GM21447 (cell line): ENCODE results near the gene GLI3.

Experiments
- ATAC-seq: cut with Tn5 transposase; IDR thresholded peaks from one replicate; pipeline ENCODE4 v1.9.1; 2021; ENCODE audit not compliant: unreplicated experiment

Gene GLI3

DNA sequence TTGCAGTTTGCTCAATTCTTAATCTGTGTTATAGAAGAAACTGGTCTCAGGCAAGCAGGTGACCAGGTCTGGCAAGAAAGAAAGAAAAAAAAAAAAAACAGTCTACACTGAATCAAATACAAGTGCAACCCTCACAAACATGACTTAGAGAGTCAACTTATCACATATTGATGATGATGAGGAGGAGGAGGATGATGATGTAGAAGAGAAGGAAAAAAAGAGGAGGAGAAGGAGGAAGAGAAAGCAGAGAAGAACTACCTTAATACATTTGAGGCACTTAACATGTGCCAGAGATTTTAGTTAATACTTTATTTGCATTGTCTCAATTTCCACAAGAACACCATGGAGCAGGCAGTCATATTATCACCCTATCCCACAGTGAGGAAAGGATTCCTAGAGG, 91.5 kb downstream of the GLI3 start:
- no peak for ATAC-seq

DNA sequence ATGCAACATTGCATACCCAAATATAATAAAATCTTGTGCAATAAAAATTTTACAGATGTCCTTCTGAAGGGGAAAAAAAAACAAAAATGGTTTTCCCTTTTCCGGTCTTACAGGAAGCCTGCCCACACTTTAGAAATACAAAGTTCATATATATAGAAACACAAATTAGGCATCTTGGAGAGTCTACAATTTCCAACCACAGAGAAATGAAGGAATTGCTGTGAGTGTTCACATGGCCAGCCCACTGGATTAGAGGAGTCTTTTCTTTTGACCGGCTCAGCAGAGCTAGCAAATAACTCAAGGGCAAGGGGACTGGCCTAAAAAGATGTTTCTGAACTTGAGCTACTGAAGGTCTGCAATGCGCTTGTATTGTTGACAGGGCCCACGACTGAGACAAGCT, 92.4 kb downstream of the GLI3 start:
- no peak for ATAC-seq

DNA sequence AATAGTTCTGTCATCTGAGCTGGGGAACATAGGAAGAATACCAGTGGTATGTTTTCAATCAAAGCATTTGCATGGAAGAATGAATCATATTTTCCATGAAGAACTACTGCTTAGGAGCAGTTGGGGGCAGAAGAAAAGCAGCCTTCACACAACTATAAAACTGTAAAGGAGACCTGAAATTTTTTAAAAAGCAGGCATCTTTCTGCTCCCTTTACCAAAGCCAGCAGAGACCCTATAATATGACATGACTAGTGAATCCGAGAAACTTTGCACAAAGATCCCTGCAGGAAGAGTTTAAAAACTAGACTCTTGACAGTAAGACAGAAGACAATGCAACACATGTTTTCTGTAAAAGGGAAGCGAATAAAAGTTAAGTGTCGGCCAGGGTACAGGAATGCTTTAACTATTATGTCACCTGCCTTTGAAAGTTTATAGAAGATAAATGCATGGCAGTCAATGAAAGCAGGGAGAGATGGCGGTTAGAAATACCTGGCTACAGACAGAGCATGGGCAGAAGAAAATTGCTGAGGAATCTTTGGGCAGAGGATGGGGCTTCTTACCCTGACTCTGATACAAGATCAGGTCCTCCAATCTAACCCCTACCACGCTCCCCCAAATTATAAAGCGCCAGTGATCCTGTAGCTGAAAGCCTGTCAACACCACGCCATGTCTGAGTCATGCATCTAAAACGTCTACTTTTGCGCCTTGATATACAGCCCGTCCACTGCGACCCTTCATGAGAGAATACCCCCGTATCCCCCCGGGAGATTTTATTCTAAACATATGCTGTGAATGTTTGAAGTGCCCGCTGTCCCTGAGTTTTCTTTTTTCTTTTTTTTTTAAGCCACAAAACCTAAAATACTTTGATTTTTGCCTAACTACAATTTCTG, 93.1 kb downstream of the GLI3 start:
- no peak for ATAC-seq

DNA sequence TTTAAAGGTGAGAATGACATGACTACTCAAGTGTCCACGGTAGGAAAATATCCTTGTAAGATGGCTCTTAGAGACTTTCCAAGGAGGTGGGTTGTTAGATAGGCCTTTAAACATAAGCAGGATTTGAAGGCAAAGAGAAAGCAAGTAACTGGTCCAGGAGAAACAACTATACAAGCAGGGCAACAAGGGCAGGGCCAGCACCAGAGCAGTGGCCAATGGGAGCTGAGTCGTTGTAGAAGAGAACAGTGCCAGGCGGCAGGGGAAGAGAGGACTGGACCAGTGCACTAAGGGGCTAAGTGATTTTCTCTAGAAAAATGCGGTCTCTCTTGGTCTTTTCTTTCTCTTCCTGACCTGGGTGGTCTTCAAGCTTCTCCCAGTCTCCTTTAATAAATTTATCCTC, 94.9 kb downstream of the GLI3 start:
- ATAC-seq, result no peak

DNA sequence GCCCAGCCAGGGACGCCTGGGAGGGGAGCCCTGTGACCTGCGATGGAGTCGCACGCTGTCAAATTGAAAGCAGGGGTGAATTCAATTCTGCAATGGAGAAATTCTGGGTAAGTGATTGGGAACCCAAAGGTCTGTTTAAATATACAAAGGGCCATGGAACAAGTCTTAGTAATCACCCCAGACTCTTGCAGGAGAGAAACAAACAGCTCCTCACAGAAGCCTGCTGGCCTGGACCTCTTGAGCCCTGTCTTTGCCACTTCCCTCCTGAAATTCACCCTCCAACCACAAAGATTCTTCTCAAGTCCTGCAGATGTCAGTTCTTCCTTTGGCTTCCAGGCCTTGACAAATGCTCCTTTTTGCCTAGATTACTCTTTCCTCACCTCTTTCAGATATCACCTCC, 97.3 kb downstream of the GLI3 start:
- ATAC-seq, result no peak

DNA sequence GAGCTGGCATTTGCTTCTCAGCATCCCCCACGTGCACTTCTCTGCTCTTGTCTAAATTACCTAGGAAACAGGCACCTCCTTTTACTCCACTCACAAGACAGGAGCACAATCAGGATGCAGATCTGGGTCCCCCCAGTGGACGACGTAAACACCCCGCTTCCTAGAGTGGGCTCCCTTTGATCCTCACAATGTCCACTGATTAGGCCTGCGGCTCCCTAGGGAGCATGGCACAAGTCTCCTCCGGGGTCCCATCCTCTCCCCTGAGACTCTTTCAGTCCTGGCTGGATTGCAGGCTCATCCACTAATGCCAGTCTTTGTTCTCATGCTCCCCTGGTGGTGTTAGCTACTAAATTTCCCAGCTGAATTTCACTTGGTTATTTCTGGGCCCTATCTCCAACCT, 98.3 kb downstream of the GLI3 start:
- ATAC-seq, result no peak

DNA sequence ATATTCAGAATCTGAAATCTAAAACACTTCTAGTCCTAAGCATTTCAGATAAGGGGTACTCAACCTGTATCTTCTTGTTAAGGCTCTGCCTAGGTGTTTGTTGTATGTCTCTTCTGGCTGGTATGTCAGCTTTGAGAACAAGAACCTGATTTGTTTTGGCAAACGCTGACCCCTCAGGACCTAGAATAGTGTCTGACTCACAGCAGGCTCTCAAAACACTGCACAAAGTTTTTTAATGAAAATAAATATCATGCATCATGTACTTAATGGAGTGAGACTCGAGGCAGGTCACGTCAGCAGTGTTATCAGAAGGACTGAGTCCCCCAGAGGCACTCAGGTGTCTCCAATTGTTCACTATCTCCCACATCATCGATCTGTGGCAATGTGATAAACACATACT, 99.1 kb downstream of the GLI3 start:
- ATAC-seq, result no peak

DNA sequence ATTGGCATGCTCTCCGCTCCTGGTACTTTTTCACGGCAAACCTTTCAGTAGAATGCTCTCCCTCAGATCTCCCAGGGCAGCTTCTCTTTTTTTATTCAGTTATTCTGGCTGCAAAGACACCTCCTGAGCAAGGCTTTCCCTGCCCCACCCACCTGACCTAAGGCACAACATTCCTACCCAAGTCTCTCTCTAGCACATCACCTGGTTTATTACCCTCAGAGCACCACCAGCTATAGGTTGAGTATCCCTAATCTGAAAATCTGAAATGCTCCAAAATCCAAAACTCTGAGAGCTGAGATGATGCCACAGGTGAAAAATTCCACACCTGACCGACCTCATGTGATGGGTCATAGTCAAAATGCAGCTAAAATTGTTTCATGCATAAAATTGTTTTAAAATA, 99.6 kb downstream of the GLI3 start:
- no peak for ATAC-seq

DNA sequence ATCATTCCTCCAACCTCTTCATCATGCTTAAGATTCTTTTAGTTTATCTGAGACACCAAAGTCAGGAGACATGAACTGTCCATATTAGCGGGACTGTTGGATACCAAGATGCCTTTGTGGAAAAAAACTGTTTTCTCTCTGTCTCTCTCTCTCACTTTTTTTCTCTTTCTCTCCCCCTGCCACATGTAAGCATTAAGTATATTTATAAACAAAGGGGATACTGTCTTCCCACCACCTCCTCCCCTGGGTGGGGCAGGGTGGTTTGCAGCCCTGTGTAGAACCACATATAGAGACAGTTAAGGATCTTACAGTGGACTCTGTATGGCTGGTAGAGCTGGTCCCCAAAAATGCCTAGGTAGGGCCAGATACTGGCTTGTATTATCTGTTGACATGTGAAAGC, 101.3 kb downstream of the GLI3 start:
- ATAC-seq, result no peak

DNA sequence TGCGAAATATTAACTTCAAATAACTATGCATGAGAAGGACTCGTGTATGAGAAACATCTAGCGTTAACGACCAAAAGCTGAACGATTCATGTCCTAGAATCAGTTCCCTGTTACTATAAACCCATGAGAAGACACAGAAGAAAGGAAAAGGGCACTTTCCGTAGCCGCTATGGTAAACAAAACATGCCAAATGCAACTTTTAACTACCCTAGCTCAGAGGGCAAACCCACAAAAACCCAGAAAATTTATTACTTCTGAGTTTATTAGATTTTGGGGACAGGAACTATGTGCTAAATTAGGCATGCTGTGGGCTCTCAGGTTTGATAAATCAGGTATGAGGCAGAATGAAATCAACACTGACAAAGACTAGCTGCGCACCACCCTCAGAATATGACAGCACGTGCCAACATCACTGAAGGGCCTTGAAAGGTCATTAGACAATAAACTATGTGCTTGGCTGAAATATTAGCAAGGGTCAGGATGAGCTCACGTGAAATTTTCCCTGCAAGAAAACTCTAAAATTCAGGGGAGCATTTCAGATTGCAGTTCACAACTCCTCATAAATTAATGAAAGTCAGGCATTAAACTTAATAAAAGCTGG, 102.6 kb downstream of the GLI3 start:
- no peak for ATAC-seq

DNA sequence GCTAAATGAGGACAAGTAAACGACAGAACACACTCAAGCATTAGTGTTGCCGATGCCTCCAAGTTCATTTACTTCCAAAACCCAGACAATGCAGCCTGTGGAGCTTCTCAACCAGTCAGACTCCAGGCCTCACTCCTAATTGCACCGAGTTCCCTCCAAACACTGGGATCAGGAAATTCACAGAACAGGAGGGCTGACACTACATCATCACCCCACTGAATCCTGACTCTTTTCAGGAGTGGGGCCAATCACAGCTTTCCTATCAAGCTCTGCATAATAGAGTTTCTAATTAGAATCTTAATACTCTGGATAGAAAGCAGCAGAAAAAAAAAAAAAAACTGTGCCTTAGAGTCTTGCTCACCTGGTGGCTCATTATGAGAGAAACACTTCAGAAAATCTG, 103.7 kb downstream of the GLI3 start:
- no peak for ATAC-seq

DNA sequence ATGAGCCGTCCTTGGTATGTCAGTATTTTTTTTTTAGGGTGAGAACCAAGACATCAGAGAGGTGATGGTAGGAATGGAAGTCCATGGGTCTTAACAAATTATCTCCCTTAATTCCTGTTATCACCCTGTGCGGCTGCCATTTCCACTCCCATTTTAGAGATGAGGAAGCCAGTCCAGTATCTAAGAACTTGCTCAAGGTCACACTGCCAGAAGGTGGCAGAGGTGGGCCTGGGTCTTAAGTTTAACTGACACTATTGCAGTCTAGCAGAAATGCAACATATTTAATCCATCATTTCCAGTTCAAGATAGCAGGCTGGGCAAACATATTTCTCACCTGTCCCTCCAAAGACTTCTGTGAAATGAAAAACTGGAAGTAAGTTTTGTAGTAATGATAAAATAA, 108.3 kb downstream of the GLI3 start:
- no peak for ATAC-seq

DNA sequence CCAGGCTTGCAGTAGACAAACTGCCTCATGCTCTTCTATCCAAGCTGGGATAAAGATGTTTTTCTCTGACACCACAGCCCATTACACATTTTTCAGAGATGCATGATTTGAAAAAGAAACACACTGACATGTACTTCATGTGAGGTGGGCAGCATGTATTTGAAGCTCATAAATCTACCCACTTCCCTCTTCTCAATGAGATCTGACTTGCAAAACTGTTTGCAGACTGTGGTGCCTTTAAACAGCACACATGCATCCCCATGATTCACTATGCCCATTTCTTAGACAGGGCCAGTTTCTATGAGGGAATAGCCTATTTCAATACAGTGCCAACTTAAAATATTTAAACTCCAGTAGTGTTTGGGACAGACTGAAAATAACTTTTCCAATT, 109.8 kb downstream of the GLI3 start:
- no peak for ATAC-seq

DNA sequence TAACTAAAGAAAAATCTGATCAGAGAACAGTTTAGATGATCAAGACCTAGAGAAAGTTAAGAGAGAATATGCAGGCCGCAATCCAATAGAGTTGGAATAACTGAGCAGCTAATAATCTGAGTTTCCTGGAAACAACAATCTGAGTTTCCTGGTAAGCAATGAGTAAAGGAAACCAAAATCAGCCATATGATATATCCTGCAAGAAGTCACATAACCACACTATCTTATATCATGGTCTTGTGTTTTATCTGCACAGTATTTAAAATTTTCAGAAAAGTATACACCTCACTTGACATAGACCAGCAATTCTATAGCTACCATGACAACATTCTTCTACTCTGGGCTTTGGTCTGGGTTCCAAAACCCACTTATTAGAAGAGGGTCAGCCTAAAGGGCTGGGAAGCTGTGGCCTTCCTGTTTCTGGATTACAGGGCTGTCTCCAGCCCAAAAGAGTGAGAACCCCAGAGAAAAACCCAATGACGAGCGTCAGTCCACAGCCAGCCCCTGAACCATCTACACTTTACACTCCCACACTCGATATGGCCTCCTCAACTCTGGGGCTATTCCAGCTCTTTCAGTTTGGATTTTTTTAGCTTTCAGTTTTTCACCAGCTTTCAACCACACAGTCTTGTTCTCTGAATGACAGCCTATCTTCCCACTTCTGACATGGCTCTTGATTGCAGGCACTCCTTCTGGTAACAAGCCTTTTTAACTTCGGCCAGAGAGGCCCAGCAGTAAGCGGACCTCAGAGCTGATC, 110.4 kb downstream of the GLI3 start:
- no peak for ATAC-seq

DNA sequence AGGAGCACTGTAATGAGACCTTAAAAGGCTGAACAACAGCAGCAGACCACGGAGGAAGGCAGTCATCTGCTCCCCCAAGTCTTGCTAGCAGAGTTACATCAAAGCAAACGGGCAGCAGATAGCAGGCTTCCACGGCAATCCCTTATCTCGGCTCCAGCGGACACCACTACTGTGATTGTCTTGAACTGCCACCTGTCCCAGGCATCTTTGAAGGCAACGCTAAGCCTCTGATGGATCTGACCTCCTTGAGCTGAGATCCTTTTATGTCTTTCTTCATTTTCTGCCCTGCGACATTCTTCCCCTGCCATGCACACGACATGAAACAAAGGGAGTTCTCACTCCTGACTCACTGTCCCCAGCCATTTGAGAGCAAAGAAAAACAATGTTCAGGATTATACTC, 111.7 kb downstream of the GLI3 start:
- ATAC-seq, result no peak

DNA sequence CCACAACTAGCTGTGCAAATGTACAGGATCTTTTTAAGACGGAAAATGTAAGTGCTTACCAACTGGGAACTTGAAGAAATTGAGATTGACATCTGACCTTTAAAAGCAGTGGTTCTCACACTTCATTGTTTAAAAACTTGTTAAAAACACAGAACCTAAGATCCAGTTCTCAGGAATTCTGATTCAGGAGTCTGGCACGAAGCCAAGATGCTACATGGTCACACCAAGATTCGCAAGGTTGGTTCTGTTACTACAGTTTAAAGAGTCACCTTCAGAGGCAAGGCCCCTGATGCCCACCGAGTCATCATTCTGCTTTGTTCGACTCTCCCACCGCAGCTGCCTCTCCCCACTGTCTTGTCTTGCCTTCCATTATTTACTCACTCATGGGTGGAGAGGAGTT, 113.3 kb downstream of the GLI3 start:
- ATAC-seq, result no peak

DNA sequence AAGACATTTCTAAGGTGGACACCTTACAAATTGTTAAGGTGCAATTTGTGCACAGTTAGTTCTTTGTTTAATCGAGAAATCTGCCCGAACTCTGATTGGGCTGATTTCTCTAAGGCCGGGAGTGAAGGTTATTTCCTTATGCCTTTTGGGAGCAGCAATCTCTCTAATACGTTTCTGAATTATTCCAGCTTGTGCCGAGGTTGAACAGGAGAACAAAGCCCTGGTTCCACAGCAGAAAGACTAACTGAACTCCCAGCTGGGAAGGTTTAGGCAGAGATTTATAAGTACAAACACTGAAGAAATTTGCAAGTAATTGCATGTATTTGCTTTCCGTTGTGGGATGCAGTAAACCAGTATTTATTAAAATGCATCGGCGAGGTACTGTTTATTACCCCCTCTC, 116.8 kb downstream of the GLI3 start:
- no peak for ATAC-seq

DNA sequence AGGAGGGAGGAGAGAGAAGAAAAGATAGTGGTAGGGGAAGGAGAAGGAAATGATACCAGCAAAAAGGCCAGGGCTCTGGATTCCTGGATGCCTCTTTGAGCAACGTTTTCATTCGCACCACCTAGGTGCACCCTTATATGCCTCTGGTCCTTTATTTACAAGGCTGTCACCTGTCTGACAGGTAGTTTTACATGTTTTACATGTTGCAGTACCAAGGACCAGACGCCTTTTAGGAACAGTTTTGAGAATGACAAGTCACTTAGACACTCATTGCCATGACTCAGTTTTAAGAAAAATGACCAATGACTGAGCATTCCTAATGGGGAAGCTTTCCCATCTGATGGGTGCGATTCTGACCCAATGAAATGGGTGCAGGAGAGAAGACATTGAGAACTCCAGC, 119.8 kb downstream of the GLI3 start:
- no peak for ATAC-seq

DNA sequence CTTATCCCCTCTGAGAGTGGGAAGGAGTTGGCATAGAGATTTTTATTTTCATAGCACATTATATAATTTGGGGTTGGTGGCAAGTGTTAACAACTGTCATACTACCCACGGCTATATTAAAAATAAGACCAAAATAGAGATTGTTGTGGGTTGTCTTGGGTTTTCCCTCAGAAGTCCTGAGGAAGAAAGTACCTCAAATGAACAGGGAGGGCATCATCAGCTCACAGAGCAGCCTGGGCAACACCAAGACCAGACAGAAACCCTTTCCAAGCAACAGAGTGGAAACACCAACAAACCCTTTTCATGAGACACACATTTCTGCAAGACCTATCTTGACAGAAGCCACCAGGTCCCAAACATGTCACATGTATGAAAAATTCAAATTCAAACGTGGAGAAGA, 121.2 kb downstream of the GLI3 start:
- ATAC-seq, result no peak

DNA sequence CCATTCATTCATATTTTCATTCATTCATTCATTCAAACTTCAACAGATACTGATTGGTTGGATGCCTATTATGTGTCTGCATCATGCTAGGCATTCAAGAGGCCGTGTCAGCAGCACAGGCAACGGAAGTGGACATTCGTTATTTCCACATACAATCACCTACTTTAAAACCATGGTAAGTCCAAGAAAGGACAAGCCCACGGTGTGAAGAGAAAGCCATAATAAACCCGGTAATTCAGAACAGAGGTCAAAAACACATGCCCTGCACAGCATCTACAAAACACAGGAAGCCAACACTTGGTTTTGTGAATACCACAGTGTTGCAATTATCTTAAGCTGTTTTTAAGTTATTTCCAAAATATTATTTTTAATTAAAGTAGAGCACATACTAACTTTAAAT, 126.7 kb downstream of the GLI3 start:
- ATAC-seq, result no peak

DNA sequence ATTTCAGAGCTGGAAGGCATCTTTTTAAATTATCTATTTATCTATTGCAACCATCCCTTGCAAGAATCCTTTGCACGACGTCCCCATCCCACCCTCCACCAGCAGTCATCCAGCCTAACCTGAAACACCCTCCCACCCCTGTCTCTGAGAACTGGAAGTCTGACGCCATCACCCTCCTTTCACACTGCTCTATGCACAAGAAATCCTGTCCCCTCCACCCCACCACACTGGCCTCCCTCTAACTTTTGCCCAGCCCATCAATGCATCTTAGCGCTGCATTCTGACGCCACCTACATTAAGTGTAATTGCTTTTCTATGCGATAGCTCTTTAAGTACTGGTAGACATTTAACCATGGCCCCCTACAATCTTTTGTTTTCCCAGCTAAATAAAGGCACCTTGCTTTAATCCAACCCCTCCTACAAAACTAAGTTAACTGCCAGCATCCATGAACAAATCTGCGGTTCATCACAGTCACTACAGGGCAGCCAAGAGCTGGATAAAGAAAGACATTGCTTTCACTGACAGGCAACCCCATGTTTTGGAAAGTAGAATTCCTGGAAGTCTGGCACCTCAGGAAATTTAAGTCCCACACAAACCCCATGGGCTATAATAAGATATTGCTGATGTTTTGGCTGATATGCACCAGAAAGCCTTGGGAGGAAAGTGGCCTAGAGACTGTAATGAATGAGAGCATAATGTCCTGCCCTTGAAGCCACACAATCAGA, 128.0 kb downstream of the GLI3 start:
- no peak for ATAC-seq
